CD4-positive, alpha-beta T cell treated with Interleukin-15 for 4 hours (primary cell): Measurements from ENCODE around the gene HTR3E.

Source experiments
- DNase-seq: peaks from one replicate; pipeline ENCODE4 v3.0.0-alpha.2; 2020; ENCODE audit warnings: low spot score

Gene HTR3E

DNA sequence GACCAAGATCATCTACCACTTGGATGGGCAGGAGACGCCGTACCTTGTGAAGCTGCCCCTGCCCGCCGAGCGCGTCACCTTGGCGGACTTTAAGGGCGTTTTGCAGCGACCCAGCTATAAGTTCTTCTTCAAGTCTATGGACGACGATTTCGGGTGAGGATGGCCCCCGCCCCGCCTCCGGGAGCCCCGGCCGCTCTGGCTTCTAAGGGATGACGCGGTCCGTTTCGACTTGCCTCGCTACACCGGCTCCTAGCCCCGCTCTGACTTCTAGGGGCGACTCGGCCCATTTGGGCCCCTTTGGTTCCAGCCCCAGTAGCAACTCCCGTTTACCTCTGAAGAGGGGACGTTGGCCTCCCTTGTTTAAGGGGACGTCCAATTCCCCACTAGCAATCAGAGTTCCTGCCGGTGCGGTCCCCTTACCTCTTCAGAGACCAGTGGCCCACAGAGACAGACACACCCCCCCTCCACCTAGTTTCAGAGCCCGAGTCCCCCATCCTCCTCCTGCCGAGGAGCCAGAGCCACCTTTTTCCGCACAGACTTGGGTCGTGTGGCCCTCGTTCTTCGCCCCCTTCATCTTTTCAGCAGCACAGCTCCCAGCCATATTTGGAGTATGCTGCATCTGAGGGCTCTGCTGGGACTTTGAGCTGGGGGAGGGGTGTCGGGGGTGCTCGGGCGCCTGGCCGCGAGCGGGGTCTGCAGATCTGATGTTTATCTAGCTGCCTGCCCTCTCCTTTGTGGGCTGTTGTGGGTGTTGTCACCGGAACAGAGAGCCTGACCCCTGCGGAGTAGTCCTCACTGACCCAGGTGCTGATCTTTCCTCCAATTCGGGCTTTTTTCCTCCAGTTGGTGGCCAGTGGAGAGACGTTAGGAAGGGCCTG is 59.0 kb downstream of the HTR3E start:
- DNase-seq, result peak; percentile 30

DNA sequence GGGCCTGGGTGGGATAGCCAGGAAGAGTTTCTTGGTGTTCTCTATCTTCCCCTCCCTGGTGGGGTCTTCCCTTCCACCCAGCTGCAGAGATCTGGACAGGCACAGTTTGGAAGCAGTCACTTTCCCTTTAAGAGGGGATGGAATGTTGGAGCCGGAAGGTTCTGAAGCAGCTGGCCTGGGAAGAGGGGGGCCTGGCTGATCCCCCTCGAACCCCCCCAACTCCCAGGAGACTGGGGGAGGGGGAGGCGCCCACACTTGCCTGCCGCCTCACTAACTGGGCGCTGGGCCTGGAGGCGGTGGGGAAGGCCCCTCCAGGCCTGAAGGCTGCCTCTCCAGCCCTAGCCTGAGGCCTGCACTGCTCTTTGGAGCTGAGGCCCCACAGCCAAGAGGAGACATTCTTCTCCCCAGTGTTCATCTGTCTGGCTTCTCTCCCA is 59.7 kb downstream of the HTR3E start:
- no peak for DNase-seq
